OCI-LY3 (cell line): ENCODE data around the gene TTF2.

Source experiments
- EZH2phosphoT487 ChIP-seq: fragments of 200-600 bp; shearing (Covaris generic); IDR thresholded peaks from 2 replicates; pipeline ENCODE4 v1.6.1; 2018; ENCODE audit warnings: antibody characterized with exemption, mixed run types, low read depth
- TF ChIP-seq, protein P1 (sequence below): fragments of 200-600, 300-600 bp; sonication (generic); IDR thresholded peaks from 2 replicates; pipeline ENCODE4 v1.5.1; 2014; ENCODE audit warnings: antibody characterized with exemption, low read length, low read depth

DNA sequence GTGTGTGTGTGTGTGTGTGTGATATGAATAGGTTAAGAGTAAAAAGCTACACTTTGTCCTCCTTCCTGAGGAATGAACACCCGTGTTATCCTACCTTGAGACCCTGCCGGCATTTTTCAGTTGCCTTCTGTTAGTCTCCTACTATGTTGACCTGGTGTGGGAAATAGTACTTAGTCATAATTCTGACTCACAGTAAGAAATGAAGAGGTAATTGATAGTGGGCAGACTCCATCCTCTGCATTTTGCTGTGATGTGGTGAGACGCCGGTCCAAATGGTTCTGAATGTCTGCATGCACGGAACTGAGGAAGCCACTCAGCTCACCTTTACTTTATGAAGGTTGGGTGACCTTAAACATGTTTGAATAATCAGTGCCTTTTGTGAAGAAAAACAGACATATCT is 45.9 kb upstream of the TTF2 start:
- TF ChIP-seq, protein P1, sequence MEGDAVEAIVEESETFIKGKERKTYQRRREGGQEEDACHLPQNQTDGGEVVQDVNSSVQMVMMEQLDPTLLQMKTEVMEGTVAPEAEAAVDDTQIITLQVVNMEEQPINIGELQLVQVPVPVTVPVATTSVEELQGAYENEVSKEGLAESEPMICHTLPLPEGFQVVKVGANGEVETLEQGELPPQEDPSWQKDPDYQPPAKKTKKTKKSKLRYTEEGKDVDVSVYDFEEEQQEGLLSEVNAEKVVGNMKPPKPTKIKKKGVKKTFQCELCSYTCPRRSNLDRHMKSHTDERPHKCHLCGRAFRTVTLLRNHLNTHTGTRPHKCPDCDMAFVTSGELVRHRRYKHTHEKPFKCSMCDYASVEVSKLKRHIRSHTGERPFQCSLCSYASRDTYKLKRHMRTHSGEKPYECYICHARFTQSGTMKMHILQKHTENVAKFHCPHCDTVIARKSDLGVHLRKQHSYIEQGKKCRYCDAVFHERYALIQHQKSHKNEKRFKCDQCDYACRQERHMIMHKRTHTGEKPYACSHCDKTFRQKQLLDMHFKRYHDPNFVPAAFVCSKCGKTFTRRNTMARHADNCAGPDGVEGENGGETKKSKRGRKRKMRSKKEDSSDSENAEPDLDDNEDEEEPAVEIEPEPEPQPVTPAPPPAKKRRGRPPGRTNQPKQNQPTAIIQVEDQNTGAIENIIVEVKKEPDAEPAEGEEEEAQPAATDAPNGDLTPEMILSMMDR, result no peak
- no peak for TF ChIP-seq EZH2phosphoT487
